GM20000 (cell line): Measurements from ENCODE around the gene TBC1D1.

Experiments
- DNase-seq: peaks from one replicate; pipeline ENCODE4 v3.0.0; 2012; ENCODE audit warnings: low spot score
- TF ChIP-seq, protein P1 (sequence below): IDR thresholded peaks from 2 replicates; pipeline ENCODE4 v1.5.1; 2012; ENCODE audit warnings: mild to moderate bottlenecking, control low read depth; ENCODE audit errors: extremely low read depth, missing control alignments

TBC1D1 gene

DNA sequence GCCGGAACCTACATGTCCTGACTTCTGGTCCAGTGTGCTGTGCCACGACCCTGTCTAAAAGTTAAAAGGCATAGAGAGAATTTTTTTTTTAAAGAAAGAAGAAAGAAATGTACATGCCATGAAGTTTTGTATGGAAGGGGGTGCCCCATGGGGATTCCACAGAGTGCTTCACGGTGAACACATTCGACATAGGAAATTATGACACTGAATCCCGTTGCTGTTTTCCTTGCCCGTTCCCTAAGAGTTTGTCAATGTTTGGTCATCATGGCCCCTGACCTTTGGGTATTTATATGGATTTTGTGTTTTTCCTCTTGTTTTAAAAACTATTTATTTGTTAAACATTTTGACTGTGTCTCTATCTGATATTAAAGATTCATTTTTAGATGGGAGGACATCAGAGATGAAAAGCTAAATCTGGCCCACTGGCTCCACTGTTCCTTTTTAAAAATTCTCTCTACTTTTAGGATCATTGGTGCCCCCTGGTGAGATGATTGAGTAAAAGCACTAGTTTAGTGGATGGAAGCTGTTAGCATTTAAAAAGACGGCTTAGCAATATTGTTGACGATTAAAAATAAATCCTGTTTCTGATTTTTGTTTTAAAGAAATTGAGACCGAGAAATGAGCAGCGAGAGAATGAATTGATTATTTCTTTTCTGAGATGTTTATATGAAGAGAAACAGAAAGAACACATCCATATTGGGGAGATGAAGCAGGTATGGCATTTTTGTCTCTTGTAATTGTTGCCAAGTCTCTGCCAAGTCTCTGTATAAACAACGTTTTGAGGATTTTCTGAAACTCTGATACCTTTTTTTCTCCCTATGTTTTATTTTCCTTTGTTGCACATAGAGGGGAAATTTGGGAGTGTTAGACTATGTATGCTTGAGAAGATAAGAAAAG lies 144.3 kb downstream of the TBC1D1 start:
- DNase-seq, result peak; percentile 69
- TF ChIP-seq, protein P1, sequence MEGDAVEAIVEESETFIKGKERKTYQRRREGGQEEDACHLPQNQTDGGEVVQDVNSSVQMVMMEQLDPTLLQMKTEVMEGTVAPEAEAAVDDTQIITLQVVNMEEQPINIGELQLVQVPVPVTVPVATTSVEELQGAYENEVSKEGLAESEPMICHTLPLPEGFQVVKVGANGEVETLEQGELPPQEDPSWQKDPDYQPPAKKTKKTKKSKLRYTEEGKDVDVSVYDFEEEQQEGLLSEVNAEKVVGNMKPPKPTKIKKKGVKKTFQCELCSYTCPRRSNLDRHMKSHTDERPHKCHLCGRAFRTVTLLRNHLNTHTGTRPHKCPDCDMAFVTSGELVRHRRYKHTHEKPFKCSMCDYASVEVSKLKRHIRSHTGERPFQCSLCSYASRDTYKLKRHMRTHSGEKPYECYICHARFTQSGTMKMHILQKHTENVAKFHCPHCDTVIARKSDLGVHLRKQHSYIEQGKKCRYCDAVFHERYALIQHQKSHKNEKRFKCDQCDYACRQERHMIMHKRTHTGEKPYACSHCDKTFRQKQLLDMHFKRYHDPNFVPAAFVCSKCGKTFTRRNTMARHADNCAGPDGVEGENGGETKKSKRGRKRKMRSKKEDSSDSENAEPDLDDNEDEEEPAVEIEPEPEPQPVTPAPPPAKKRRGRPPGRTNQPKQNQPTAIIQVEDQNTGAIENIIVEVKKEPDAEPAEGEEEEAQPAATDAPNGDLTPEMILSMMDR, result peak; percentile 68

- no peak for DNase-seq
- TF ChIP-seq, protein P1, result no peak
These were observed 145.7 kb downstream of the TBC1D1 start for GRCh38 chr4:38036548-38036947.

DNA sequence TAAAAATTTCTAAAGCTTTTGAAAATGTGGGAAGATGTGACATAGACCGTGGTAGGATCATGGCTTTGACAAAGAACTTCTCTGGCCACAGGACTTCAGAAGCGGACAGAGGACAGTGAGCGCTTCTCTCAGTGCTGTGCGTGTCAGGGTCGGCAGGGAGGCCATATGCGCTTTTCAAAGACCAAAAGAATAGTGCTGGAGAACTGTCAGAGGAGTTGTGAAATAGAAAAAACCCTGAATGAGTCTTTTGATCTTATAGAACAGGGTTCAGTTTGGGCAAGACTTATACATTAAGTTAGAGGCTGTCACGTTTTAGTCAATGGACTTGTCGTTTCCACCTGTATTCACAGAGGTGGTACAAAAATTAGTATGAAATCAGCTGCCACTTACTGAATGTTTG lies 146.7 kb downstream of the TBC1D1 start:
- DNase-seq, result no peak
- TF ChIP-seq, protein P1, result no peak

GRCh38 chr4:38040619-38041018 lies 149.7 kb downstream of the TBC1D1 start:
- TF ChIP-seq, protein P1, result no peak
- DNase-seq, result no peak

- DNase-seq, result no peak
- TF ChIP-seq, protein P1, result no peak
These were observed 153.2 kb downstream of the TBC1D1 start for GRCh38 chr4:38044060-38044459.

DNA sequence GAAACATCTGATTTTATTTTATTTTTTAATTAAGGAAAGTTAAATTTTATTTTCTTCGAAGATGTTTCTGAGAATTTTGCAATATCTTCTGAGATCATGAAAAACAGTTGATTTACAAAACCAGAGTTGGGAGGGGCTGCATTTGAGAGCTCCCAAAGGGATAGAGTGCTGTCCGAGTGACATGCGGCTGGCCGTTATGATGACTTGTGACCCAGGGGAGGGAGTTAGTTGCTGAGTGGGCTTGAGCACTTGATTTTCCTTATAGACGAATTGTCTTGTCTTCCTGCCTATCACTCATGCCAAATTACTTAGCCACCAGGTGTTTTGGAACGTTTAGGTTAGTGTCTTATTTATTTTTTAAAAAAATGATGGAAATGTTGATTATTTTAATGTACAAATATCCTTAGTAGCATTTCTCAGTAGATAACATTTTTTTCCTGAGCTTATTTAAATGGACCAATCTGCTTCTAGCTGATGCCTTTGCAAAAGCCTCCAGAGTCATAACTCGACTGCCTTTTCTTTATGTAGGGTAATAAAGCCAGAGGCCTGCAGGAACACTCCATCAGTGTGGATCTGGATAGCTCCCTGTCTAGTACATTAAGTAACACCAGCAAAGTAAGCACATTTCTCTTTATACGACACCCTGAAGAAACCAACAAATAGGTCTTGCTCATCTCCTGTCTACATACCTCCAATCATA lies 154.6 kb downstream of the TBC1D1 start:
- DNase-seq, result no peak
- TF ChIP-seq, protein P1, result no peak
